Fibroblast of lung (primary cell): ENCODE measurements around the gene RBM12. TPM values are rescaled to one million over a fixed set of nuclear protein-coding genes. Genes with fewer than 3 reads are reported as not detected.

Experiments used
- polyA plus RNA-seq, 2 donors: library from polyadenylated mRNA; depleted of rRNA in 1 of 2; stranded (reverse) in 1 of 2; unstranded in 1 of 2; fragments of >200 nt; gene quantifications; 2 replicates each; pipeline ENCODE4 v1.2.1, GENCODE V29; 2011 to 2012; ENCODE audit warnings: missing spikeins in 1 of 2
- total RNA-seq: library from RNA; depleted of rRNA; stranded (reverse); fragments of >200 nt; gene quantifications from 2 replicates; pipeline ENCODE4 v1.2.1, GENCODE V29; 2014

RBM12 gene
- total and polyA plus RNA-seq, 2 donors (not counting 1 experiment from before 2014, with no cell fraction given), result 29.9 to 109 TPM

Other genes starting within 250 kb of the RBM12 start
- gene GDF5, start 226.7 kb downstream of the RBM12 start, total RNA-seq, result 50.1 and 91.3 TPM in 2 replicates
- gene GDF5, start 226.7 kb downstream of the RBM12 start, polyA plus RNA-seq, result 30.6 and 54.5 TPM in 2 replicates
- 24.7 and 45.9 TPM in 2 replicates for gene CEP250, start 209.3 kb downstream of the RBM12 start, total RNA-seq
- gene CEP250, start 209.3 kb downstream of the RBM12 start, polyA plus RNA-seq, result 11.3 and 11.8 TPM in 2 replicates
- gene C20orf173, start 135.2 kb downstream of the RBM12 start, total RNA-seq, result not detected in 2 replicates
- gene C20orf173, start 135.2 kb downstream of the RBM12 start, polyA plus RNA-seq, result not detected in 2 replicates
- 355 and 455 TPM in 2 replicates for gene ERGIC3, start 122.8 kb downstream of the RBM12 start, total RNA-seq
- 335 and 398 TPM in 2 replicates for gene ERGIC3, start 122.8 kb downstream of the RBM12 start, polyA plus RNA-seq
- gene SPAG4, start 49.1 kb downstream of the RBM12 start, total RNA-seq, result 6.6 and 8.5 TPM in 2 replicates
- 2.6 and 4.3 TPM in 2 replicates for gene SPAG4, start 49.1 kb downstream of the RBM12 start, polyA plus RNA-seq
- gene CPNE1, start within 50 bp of the RBM12 start, total RNA-seq, result 88.8 and 101 TPM in 2 replicates
- 128 and 146 TPM in 2 replicates for gene CPNE1, start within 50 bp of the RBM12 start, polyA plus RNA-seq
- 31.7 and 36.5 TPM in 2 replicates for gene NFS1, start 34.5 kb upstream of the RBM12 start, total RNA-seq
- gene NFS1, start 34.5 kb upstream of the RBM12 start, polyA plus RNA-seq, result 34.7 and 37.7 TPM in 2 replicates
- gene ROMO1, start 34.5 kb upstream of the RBM12 start, total RNA-seq, result 118 and 239 TPM in 2 replicates
- gene ROMO1, start 34.5 kb upstream of the RBM12 start, polyA plus RNA-seq, result 205 and 222 TPM in 2 replicates
- 462 and 465 TPM in 2 replicates for gene RBM39, start 77.4 kb upstream of the RBM12 start, total RNA-seq
- 43.1 and 57.7 TPM in 2 replicates for gene RBM39, start 77.4 kb upstream of the RBM12 start, polyA plus RNA-seq
- gene PHF20, start 107.1 kb upstream of the RBM12 start, total RNA-seq, result 28.2 and 40.1 TPM in 2 replicates
- 31.4 and 32.5 TPM in 2 replicates for gene PHF20, start 107.1 kb upstream of the RBM12 start, polyA plus RNA-seq